ENCODE measurements around the gene DNAH14. TPM values are rescaled to one million over a fixed set of nuclear protein-coding genes. Genes with fewer than 3 reads are reported as not detected.

DNAH14 gene
- total RNA-seq, 4 donors from 2014 or later = 9.5 to 32.4 (median 14.8) TPM

GRCh38 chr1:225111000-225111399 is 181.5 kb downstream of the DNAH14 start:
- no peak overlapping the region for H3K4me3 ChIP-seq
- no peaks in the 10 kb centered on the region for H3K9me3 ChIP-seq
- H3K4me1 ChIP-seq = no peaks in the 10 kb centered on the region
- ATAC-seq = no peak
- no peaks in the 10 kb centered on the region for H3K36me3 ChIP-seq
- H3K27ac ChIP-seq = no peak overlapping the region
- no peaks in the 10 kb centered on the region for H3K27me3 ChIP-seq
- TF ChIP-seq POLR2A (IDR thresholded peaks at IDR 0.05) (no peak), POLR2AphosphoS5 (IDR thresholded peaks at IDR 0.05) (no peak), EP300 (IDR thresholded peaks at IDR 0.05) (no peak), CTCF (IDR thresholded peaks at IDR 0.05) (no peak)

- Histone ChIP-seq H3K36me3 (no peaks in the 10 kb centered on the region), H3K27me3 (no peaks in the 10 kb centered on the region), H3K9me3 (no peaks in the 10 kb centered on the region), H3K27ac (no peak overlapping the region), H3K4me3 (no peak overlapping the region), H3K4me1 (no peaks in the 10 kb centered on the region)
- ATAC-seq = no peak
- TF ChIP-seq POLR2A (IDR thresholded peaks at IDR 0.05) (no peak), POLR2AphosphoS5 (IDR thresholded peaks at IDR 0.05) (no peak), EP300 (IDR thresholded peaks at IDR 0.05) (no peak), CTCF (IDR thresholded peaks at IDR 0.05) (no peak)
- 100% methylated on average over 1 of the region's 1 CpG; no CpG with 5 or more reads in 1 of the 2 donors for WGBS, 2 donors (ENCODE audit: low coverage in 1 of 2)
Observed at GRCh38 chr1:225113265-225113664, 183.8 kb downstream of the DNAH14 start.

GRCh38 chr1:225114354-225114990 is 185.0 kb downstream of the DNAH14 start:
- no peak for TF ChIP-seq POLR2A (IDR thresholded peaks at IDR 0.05)
- TF ChIP-seq EP300 (IDR thresholded peaks at IDR 0.05) = no peak
- TF ChIP-seq POLR2AphosphoS5 (IDR thresholded peaks at IDR 0.05) = no peak
- TF ChIP-seq CTCF (IDR thresholded peaks at IDR 0.05) = no peak
- H3K4me1 ChIP-seq = no peaks in the 10 kb centered on the region
- H3K36me3 ChIP-seq = no peaks in the 10 kb centered on the region
- H3K9me3 ChIP-seq = no peaks in the 10 kb centered on the region
- WGBS, 2 donors (ENCODE audit: low coverage in 1 of 2) = 71% methylated on average over 1 of the region's 1 CpG; no CpG with 5 or more reads in 1 of the 2 donors
- ATAC-seq = no peak
- no peak overlapping the region for H3K27ac ChIP-seq
- H3K4me3 ChIP-seq = no peak overlapping the region
- H3K27me3 ChIP-seq = no peaks in the 10 kb centered on the region

GRCh38 chr1:225119307-225119706 is 189.8 kb downstream of the DNAH14 start:
- Histone ChIP-seq H3K27me3 (no peaks in the 10 kb centered on the region), H3K4me1 (no peaks in the 10 kb centered on the region), H3K4me3 (no peak overlapping the region), H3K9me3 (no peaks in the 10 kb centered on the region), H3K36me3 (peaks cover 0 to 9% of the 10 kb centered on the region in 2 donors), H3K27ac (no peak overlapping the region)
- no peak for ATAC-seq
- 40 to 42% methylated on average over 3 of the region's 3 CpGs for WGBS, 2 donors (ENCODE audit: low coverage in 1 of 2)
- TF ChIP-seq POLR2AphosphoS5 (IDR thresholded peaks at IDR 0.05) = no peak
- no peak for TF ChIP-seq POLR2A (IDR thresholded peaks at IDR 0.05)
- TF ChIP-seq EP300 (IDR thresholded peaks at IDR 0.05) = no peak
- no peak for TF ChIP-seq CTCF (IDR thresholded peaks at IDR 0.05)

- Histone ChIP-seq H3K9me3 (no peaks in the 10 kb centered on the region), H3K4me1 (no peaks in the 10 kb centered on the region), H3K36me3 (peaks cover 0 to 21% of the 10 kb centered on the region in 2 donors), H3K4me3 (no peak overlapping the region), H3K27me3 (no peaks in the 10 kb centered on the region), H3K27ac (no peak overlapping the region)
- no peak for ATAC-seq
- 85 to 93% methylated on average over 2 of the region's 2 CpGs for WGBS, 2 donors (ENCODE audit: low coverage in 1 of 2)
- TF ChIP-seq POLR2AphosphoS5 (IDR thresholded peaks at IDR 0.05) (no peak), CTCF (IDR thresholded peaks at IDR 0.05) (no peak), POLR2A (IDR thresholded peaks at IDR 0.05) (no peak), EP300 (IDR thresholded peaks at IDR 0.05) (no peak)
Observed at GRCh38 chr1:225121095-225121494, 191.6 kb downstream of the DNAH14 start.
